Ovary (tissue), 9 donors: ENCODE measurements around the gene DPP7. TPM values are rescaled to one million over a fixed set of nuclear protein-coding genes. Genes with fewer than 3 reads are reported as not detected.

Experiments used
- DNase-seq, 5 donors: peaks; one replicate each; pipeline ENCODE4 v3.0.0-alpha.2; 2019 to 2020
- H3K27ac ChIP-seq, 2 donors: fragments of 200-600 bp; one replicate each; pipeline versions ENCODE4 v1.5.1 to v1.8.0; 2019 to 2022
- H3K27me3 ChIP-seq: fragments of 200-600 bp; one replicate; pipeline ENCODE4 v1.8.0; 2022
- H3K36me3 ChIP-seq: fragments of 200-600 bp; sonication (generic); one replicate; pipeline ENCODE4 v1.5.1; 2019
- H3K4me1 ChIP-seq: one replicate; pipeline ENCODE4 v1.8.1; 2013; ENCODE audit warnings: mild to moderate bottlenecking, moderate library complexity; ENCODE audit not compliant: insufficient read depth
- H3K4me3 ChIP-seq: fragments of 200-600 bp; sonication (generic); one replicate; pipeline ENCODE4 v1.5.1; 2017
- H3K9me3 ChIP-seq, 2 donors: fragments of 200-600 bp in 1 of 2; sonication (generic) in 1 of 2; one replicate each; pipeline versions ENCODE4 v1.5.1 to v1.8.1; 2013 to 2019; ENCODE audit warnings: mild to moderate bottlenecking in 1 of 2, moderate library complexity in 1 of 2
- CTCF ChIP-seq, 3 donors: fragments of 450-650 bp in 2 of 3; fragments of 200-600 bp in 1 of 3; IDR thresholded peaks; one replicate each; pipeline versions ENCODE4 v1.5.1 to v1.8.0; 2016 to 2022; ENCODE audit warnings: antibody characterized with exemption in 3 of 3, mild to moderate bottlenecking in 1 of 3
- EP300 ChIP-seq: sonication (generic); formaldehyde crosslinking; IDR thresholded peaks from one replicate; pipeline ENCODE4 v1.6.1; 2017; ENCODE audit warnings: antibody characterized with exemption
- POLR2A ChIP-seq: fragments of 450-650 bp; IDR thresholded peaks from one replicate; pipeline ENCODE4 v1.6.1; 2017; ENCODE audit warnings: antibody characterized with exemption, mild to moderate bottlenecking, moderate library complexity
- WGBS, 3 donors: extraction: QIAGEN DNeasy Blood & Tissue Kit in 1 of 3; methylation state at CpG; one replicate each; pipeline versions ENCODE4 v1.1.5 to v1.1.7; 2013 to 2017; 5-methylcytosine and 5-hydroxymethylcytosine counted together
- intact Hi-C, 4 donors: fragments of 100-400 bp; cut with DNase I; formaldehyde crosslinking; loops; one replicate each; pipeline versions ENCODE4 v1.11.0 to v1.15.1; 2022 to 2023
- polyA plus RNA-seq, 2 donors: library from polyadenylated mRNA; stranded (reverse); fragments of 200-250 nt in 1 of 2; fragments of 350-450 nt in 1 of 2; fragmentation: Illumina TruSeq in 1 of 2; extraction: RNeasy Lipid Tissue Mini Kit (QIAGEN cat#74804) in 1 of 2; gene quantifications; one replicate each; pipeline ENCODE4 v1.2.3, GENCODE V29; 2013 to 2014
- total RNA-seq, 7 donors: library from RNA; depleted of rRNA in 2 of 7; stranded (reverse); fragments of >200 nt in 2 of 7; fragmentation: NEBNext Ultra II Directional in 3 of 7; extraction: Animal tissue kit (Norgen Biotek cat#: 25700) in 3 of 7; gene quantifications; one replicate each; pipeline versions ENCODE4 v1.1.0 to v1.2.4, GENCODE V29; 2016 to 2023
- donor health status: DM: no; HTN: no; CAD: no; lungs with moderate emphysema.
- donor health status: DM: no; HTN: no; CAD: no.
- donor health status: Bipolar disorder and iron deficiency.
- donor health status: DM: yes; HTN: yes; CAD: no.
- donor health status: DM: no; HTN: no; CAD: no.
- donor health status: DM: yes; HTN: yes; CAD: no.

The DPP7 gene
- total and polyA plus RNA-seq, 9 donors, result 3.0 to 117 (median 88.7) TPM

GRCh38 chr9:137079401-137079787 lies 35.1 kb downstream of the DPP7 start:
- WGBS, 3 donors, result 82 to 86% (median 84%) methylated on average over 13 of the region's 13 CpGs
- intact Hi-C loops, result no loop called here

GRCh38 chr9:137078701-137079400 lies 35.7 kb downstream of the DPP7 start:
- no peak for TF ChIP-seq POLR2A
- TF ChIP-seq EP300, result no peak
- no peak for TF ChIP-seq CTCF (IDR thresholded peaks at IDR 0.05)
- H3K4me3 ChIP-seq, result no peak overlapping the region
- WGBS, 3 donors, result 62 to 67% (median 63%) methylated on average over 43 to 51 of the region's 51 CpGs

More at GRCh38 chr9:137079401-137079787, 35.1 kb downstream of the DPP7 start:
- H3K4me1 ChIP-seq, result peaks cover 5% of the 10 kb centered on the region
- no peak for TF ChIP-seq CTCF (IDR thresholded peaks at IDR 0.05)
- TF ChIP-seq EP300, result no peak
- H3K36me3 ChIP-seq, result no peaks in the 10 kb centered on the region
- H3K4me3 ChIP-seq, result no peak overlapping the region
- no peaks in the 10 kb centered on the region for H3K27me3 ChIP-seq
- H3K27ac ChIP-seq, result no peak overlapping the region
- no peaks in the 10 kb centered on the region for H3K9me3 ChIP-seq
- no peak for DNase-seq

GRCh38 chr9:137077758-137078693 lies 36.5 kb downstream of the DPP7 start:
- TF ChIP-seq CTCF (IDR thresholded peaks at IDR 0.05) (no peak), POLR2A (no peak), EP300 (no peak)
- H3K36me3 ChIP-seq, result no peaks in the 10 kb centered on the region
- WGBS, 3 donors, result 12 to 22% (median 18%) methylated on average over 47 to 76 of the region's 76 CpGs
- intact Hi-C loops, result no loop called here
- no peaks in the 10 kb centered on the region for H3K27me3 ChIP-seq
- peak overlapping the region; percentile 43 for H3K4me3 ChIP-seq
- no peaks in the 10 kb centered on the region for H3K9me3 ChIP-seq
- peaks cover 5% of the 10 kb centered on the region for H3K4me1 ChIP-seq
- no peak for DNase-seq
- no peak overlapping the region for H3K27ac ChIP-seq

More at GRCh38 chr9:137078701-137079400, 35.7 kb downstream of the DPP7 start:
- Histone ChIP-seq H3K36me3 (no peaks in the 10 kb centered on the region), H3K9me3 (no peaks in the 10 kb centered on the region), H3K27me3 (no peaks in the 10 kb centered on the region), H3K27ac (no peak overlapping the region), H3K4me1 (peaks cover 5% of the 10 kb centered on the region)
- no peak for DNase-seq
- intact Hi-C loops, result no loop called here

GRCh38 chr9:137077010-137077747 lies 37.4 kb downstream of the DPP7 start, which contains the start of gene UAP1L1:
TSS of gene UAP1L1 (plus strand) at chr9:137077517. CDS start at chr9:137077533, 16 bp downstream.
- peak in 2 of 5 donors; percentile 57 to 61 for DNase-seq
- no peaks in the 10 kb centered on the region for H3K9me3 ChIP-seq
- peaks cover 5% of the 10 kb centered on the region for H3K4me1 ChIP-seq
- H3K4me3 ChIP-seq, result peak within 1 kb of the TSS; percentile 43
- 2 to 4% (median 3%) methylated on average over 22 to 87 of the region's 87 CpGs for WGBS, 3 donors
- no peaks in the 10 kb centered on the region for H3K27me3 ChIP-seq
- no peak for TF ChIP-seq CTCF (IDR thresholded peaks at IDR 0.05)
- TF ChIP-seq POLR2A, result no peak
- TF ChIP-seq EP300, result no peak
- intact Hi-C loops, result no loop called here
- no peak within 1 kb of the TSS for H3K27ac ChIP-seq
- H3K36me3 ChIP-seq, result no peaks in the 10 kb centered on the region
